ENCODE data around the gene EMILIN3.

Gene EMILIN3

DNA sequence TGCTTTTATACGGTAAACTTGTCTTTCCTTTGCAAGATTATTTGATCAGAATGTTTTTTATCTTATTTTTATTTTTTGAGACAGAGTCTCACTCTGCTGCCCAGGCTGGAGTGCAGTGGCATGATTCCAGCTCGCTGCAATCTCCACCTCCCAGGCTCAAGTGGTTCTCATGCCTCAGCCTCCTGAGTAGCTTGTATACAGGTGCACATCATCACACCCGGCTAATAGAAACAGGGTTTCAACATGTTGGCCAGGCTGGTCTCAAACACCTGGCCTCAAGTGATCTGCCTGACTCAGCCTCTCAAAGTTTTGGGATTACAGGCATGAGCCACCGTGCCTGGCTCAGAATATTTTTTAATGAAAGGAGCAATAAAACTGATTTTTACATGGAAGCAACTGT is 34.9 kb downstream of the EMILIN3 start:
- H3K4me2 ChIP-seq: no peak overlapping the region
- no peak overlapping the region for H3K4me3 ChIP-seq (IDR thresholded peaks at IDR 0.05; ENCODE audit: insufficient read depth, low read depth, low read length)
- no peaks in the 10 kb centered on the region for H3K36me3 ChIP-seq (ENCODE audit: insufficient read depth)
- H2AFZ ChIP-seq (ENCODE audit: low read depth): no peak overlapping the region
- no peaks in the 10 kb centered on the region for H4K20me1 ChIP-seq (ENCODE audit: insufficient read depth)
- TF ChIP-seq, protein P1, sequence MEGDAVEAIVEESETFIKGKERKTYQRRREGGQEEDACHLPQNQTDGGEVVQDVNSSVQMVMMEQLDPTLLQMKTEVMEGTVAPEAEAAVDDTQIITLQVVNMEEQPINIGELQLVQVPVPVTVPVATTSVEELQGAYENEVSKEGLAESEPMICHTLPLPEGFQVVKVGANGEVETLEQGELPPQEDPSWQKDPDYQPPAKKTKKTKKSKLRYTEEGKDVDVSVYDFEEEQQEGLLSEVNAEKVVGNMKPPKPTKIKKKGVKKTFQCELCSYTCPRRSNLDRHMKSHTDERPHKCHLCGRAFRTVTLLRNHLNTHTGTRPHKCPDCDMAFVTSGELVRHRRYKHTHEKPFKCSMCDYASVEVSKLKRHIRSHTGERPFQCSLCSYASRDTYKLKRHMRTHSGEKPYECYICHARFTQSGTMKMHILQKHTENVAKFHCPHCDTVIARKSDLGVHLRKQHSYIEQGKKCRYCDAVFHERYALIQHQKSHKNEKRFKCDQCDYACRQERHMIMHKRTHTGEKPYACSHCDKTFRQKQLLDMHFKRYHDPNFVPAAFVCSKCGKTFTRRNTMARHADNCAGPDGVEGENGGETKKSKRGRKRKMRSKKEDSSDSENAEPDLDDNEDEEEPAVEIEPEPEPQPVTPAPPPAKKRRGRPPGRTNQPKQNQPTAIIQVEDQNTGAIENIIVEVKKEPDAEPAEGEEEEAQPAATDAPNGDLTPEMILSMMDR (conservative IDR thresholded peaks at IDR 0.05; ENCODE audit: low read depth, low read length): no peak
- H3K9ac ChIP-seq: no peak overlapping the region
- no peaks in the 10 kb centered on the region for H3K79me2 ChIP-seq (ENCODE audit: insufficient read depth, low read depth)
- no peaks in the 10 kb centered on the region for H3K4me1 ChIP-seq (ENCODE audit: low read depth, poor library complexity, severe bottlenecking)
- no peak overlapping the region for H3K27ac ChIP-seq
- no peaks in the 10 kb centered on the region for H3K27me3 ChIP-seq (ENCODE audit: insufficient read depth, low read depth)

DNA sequence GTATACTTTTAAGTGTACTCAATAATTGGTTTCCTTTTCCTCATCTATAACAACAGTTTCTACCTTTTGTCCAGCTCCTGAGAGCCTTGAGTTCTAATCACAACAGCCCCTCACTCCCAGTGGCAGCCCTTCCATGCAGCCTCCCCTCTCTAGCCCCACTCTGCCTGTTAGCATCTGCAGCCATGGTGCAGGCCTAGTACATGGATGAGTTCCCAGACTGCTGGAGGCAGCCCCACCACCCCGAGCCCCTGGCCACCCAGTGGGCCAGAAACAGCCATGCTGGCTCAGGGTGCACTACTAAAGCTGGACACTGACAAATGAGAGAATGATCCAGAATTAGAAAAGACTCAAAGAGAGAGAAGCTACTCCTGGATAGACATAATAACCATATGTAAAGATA is 35.7 kb downstream of the EMILIN3 start:
- H3K4me2 ChIP-seq: no peak overlapping the region
- H3K4me1 ChIP-seq (ENCODE audit: low read depth, poor library complexity, severe bottlenecking): no peaks in the 10 kb centered on the region
- no peak overlapping the region for H3K27ac ChIP-seq
- no peak overlapping the region for H2AFZ ChIP-seq (ENCODE audit: low read depth)
- H3K79me2 ChIP-seq (ENCODE audit: insufficient read depth, low read depth): no peaks in the 10 kb centered on the region
- no peaks in the 10 kb centered on the region for H4K20me1 ChIP-seq (ENCODE audit: insufficient read depth)
- no peaks in the 10 kb centered on the region for H3K36me3 ChIP-seq (ENCODE audit: insufficient read depth)
- TF ChIP-seq, protein P1 (conservative IDR thresholded peaks at IDR 0.05; ENCODE audit: low read depth, low read length): no peak
- H3K9ac ChIP-seq: no peak overlapping the region
- no peaks in the 10 kb centered on the region for H3K27me3 ChIP-seq (ENCODE audit: insufficient read depth, low read depth)
- no peak overlapping the region for H3K4me3 ChIP-seq (IDR thresholded peaks at IDR 0.05; ENCODE audit: insufficient read depth, low read depth, low read length)

GRCh38 chr20:41330343-41330720 is 36.3 kb downstream of the EMILIN3 start:
- TF ChIP-seq, protein P1 (conservative IDR thresholded peaks at IDR 0.05; ENCODE audit: low read depth, low read length): no peak

GRCh38 chr20:41329435-41330342 is 36.9 kb downstream of the EMILIN3 start:
- Histone ChIP-seq H2AFZ (ENCODE audit: low read depth) (no peak overlapping the region), H3K4me2 (no peak overlapping the region), H3K9ac (no peak overlapping the region), H3K36me3 (ENCODE audit: insufficient read depth) (no peaks in the 10 kb centered on the region), H3K4me3 (IDR thresholded peaks at IDR 0.05; ENCODE audit: insufficient read depth, low read depth, low read length) (no peak overlapping the region), H3K27ac (no peak overlapping the region), H4K20me1 (ENCODE audit: insufficient read depth) (no peaks in the 10 kb centered on the region), H3K4me1 (ENCODE audit: low read depth, poor library complexity, severe bottlenecking) (no peaks in the 10 kb centered on the region), H3K27me3 (ENCODE audit: insufficient read depth, low read depth) (no peaks in the 10 kb centered on the region), H3K79me2 (ENCODE audit: insufficient read depth, low read depth) (no peaks in the 10 kb centered on the region)
- TF ChIP-seq, protein P1 (conservative IDR thresholded peaks at IDR 0.05; ENCODE audit: low read depth, low read length): no peak

More at GRCh38 chr20:41330343-41330720, 36.3 kb downstream of the EMILIN3 start:
- no peak overlapping the region for H3K4me3 ChIP-seq (IDR thresholded peaks at IDR 0.05; ENCODE audit: insufficient read depth, low read depth, low read length)
- no peaks in the 10 kb centered on the region for H3K79me2 ChIP-seq (ENCODE audit: insufficient read depth, low read depth)
- no peaks in the 10 kb centered on the region for H3K27me3 ChIP-seq (ENCODE audit: insufficient read depth, low read depth)
- H3K27ac ChIP-seq: no peak overlapping the region
- H3K4me2 ChIP-seq: no peak overlapping the region
- H4K20me1 ChIP-seq (ENCODE audit: insufficient read depth): no peaks in the 10 kb centered on the region
- no peaks in the 10 kb centered on the region for H3K36me3 ChIP-seq (ENCODE audit: insufficient read depth)
- no peak overlapping the region for H3K9ac ChIP-seq
- no peaks in the 10 kb centered on the region for H3K4me1 ChIP-seq (ENCODE audit: low read depth, poor library complexity, severe bottlenecking)
- H2AFZ ChIP-seq (ENCODE audit: low read depth): no peak overlapping the region
